ENCODE data around the gene PMEL.

PMEL gene

GRCh38 chr12:55937981-55938380, 27.9 kb downstream of the PMEL start:
- Histone ChIP-seq H2AFZ (ENCODE audit: low read length) (no peak overlapping the region), H3K36me3 (replicated peaks; ENCODE audit: insufficient read depth, low read length) (no peaks in the 10 kb centered on the region), H4K20me1 (ENCODE audit: insufficient read depth, low read length) (no peaks in the 10 kb centered on the region), H3F3A (ENCODE audit: insufficient read depth, low read length) (no peaks in the 10 kb centered on the region), H3K79me2 (ENCODE audit: low read length) (no peaks in the 10 kb centered on the region), H3K27ac (ENCODE audit: low read length) (no peak overlapping the region), H3K4me2 (ENCODE audit: low read depth, low read length) (no peak overlapping the region), H3K9ac (ENCODE audit: low read length) (no peak overlapping the region), H3K4me3 (ENCODE audit: low read length) (no peak overlapping the region), H3K4me1 (ENCODE audit: low read length) (peaks cover 3% of the 10 kb centered on the region; the same call in 1 of the 2 replicates), H3K9me3 (replicated peaks; ENCODE audit: insufficient read depth, low read length) (no peaks in the 10 kb centered on the region), H3K9me2 (replicated peaks; ENCODE audit: insufficient read depth, low read length) (no peaks in the 10 kb centered on the region), H3K27me3 (replicated peaks; ENCODE audit: insufficient read depth, low read length) (0 out of 2 replicates have a peak, but pooled peaks cover 1% of the 10 kb centered on the region)
- TF ChIP-seq CTCF (IDR thresholded peaks at IDR 0.05; ENCODE audit: low read length), result no peak
- TF ChIP-seq EZH2phosphoT487 (IDR thresholded peaks at IDR 0.05; ENCODE audit: low read length), result no peak
- TF ChIP-seq EZH2 (optimal IDR thresholded peaks at IDR 0.05; ENCODE audit: low read depth, low read length), result no peak
- DNase-seq, result no peak

GRCh38 chr12:55935738-55936151, 30.1 kb downstream of the PMEL start:
- Histone ChIP-seq H3K9me2 (replicated peaks; ENCODE audit: insufficient read depth, low read length) (no peaks in the 10 kb centered on the region), H3K27ac (ENCODE audit: low read length) (no peak overlapping the region), H4K20me1 (ENCODE audit: insufficient read depth, low read length) (no peaks in the 10 kb centered on the region), H3F3A (ENCODE audit: insufficient read depth, low read length) (no peaks in the 10 kb centered on the region), H3K4me2 (ENCODE audit: low read depth, low read length) (no peak overlapping the region), H3K4me1 (ENCODE audit: low read length) (peaks cover 13% of the 10 kb centered on the region), H3K79me2 (ENCODE audit: low read length) (no peaks in the 10 kb centered on the region), H3K9me3 (replicated peaks; ENCODE audit: insufficient read depth, low read length) (no peaks in the 10 kb centered on the region), H2AFZ (ENCODE audit: low read length) (no peak overlapping the region), H3K36me3 (replicated peaks; ENCODE audit: insufficient read depth, low read length) (no peaks in the 10 kb centered on the region), H3K4me3 (ENCODE audit: low read length) (no peak overlapping the region), H3K27me3 (replicated peaks; ENCODE audit: insufficient read depth, low read length) (0 out of 2 replicates have a peak, but pooled peaks cover 10% of the 10 kb centered on the region), H3K9ac (ENCODE audit: low read length) (no peak overlapping the region)
- no peak for DNase-seq
- TF ChIP-seq EZH2phosphoT487 (IDR thresholded peaks at IDR 0.05; ENCODE audit: low read length), result no peak
- no peak for TF ChIP-seq CTCF (IDR thresholded peaks at IDR 0.05; ENCODE audit: low read length)
- TF ChIP-seq EZH2 (optimal IDR thresholded peaks at IDR 0.05; ENCODE audit: low read depth, low read length), result no peak

GRCh38 chr12:55934773-55935172, 31.1 kb downstream of the PMEL start:
- no peak for DNase-seq
- H3K9me3 ChIP-seq (replicated peaks; ENCODE audit: insufficient read depth, low read length), result no peaks in the 10 kb centered on the region
- no peak overlapping the region for H3K27ac ChIP-seq (ENCODE audit: low read length)
- no peak overlapping the region for H3K4me2 ChIP-seq (ENCODE audit: low read depth, low read length)
- H3K9ac ChIP-seq (ENCODE audit: low read length), result no peak overlapping the region
- 0 out of 2 replicates have a peak, but pooled peaks cover 10% of the 10 kb centered on the region for H3K27me3 ChIP-seq (replicated peaks; ENCODE audit: insufficient read depth, low read length)
- H4K20me1 ChIP-seq (ENCODE audit: insufficient read depth, low read length), result no peaks in the 10 kb centered on the region
- no peaks in the 10 kb centered on the region for H3K36me3 ChIP-seq (replicated peaks; ENCODE audit: insufficient read depth, low read length)
- no peak overlapping the region for H2AFZ ChIP-seq (ENCODE audit: low read length)
- no peak overlapping the region for H3K4me3 ChIP-seq (ENCODE audit: low read length)
- TF ChIP-seq EZH2 (optimal IDR thresholded peaks at IDR 0.05; ENCODE audit: low read depth, low read length) (no peak), CTCF (IDR thresholded peaks at IDR 0.05; ENCODE audit: low read length) (no peak), EZH2phosphoT487 (IDR thresholded peaks at IDR 0.05; ENCODE audit: low read length) (no peak)
- H3K9me2 ChIP-seq (replicated peaks; ENCODE audit: insufficient read depth, low read length), result no peaks in the 10 kb centered on the region
- H3K4me1 ChIP-seq (ENCODE audit: low read length), result peaks cover 16% of the 10 kb centered on the region
- peaks cover 4% of the 10 kb centered on the region for H3F3A ChIP-seq (ENCODE audit: insufficient read depth, low read length)
- no peaks in the 10 kb centered on the region for H3K79me2 ChIP-seq (ENCODE audit: low read length)
